Activated CD8-positive, alpha-beta T cell treated with anti-CD3 and anti-CD28 coated beads, Interleukin-2, amount 10 ng/mL, durations not matched to agents 7 days and 5 days (primary cell): Measurements from ENCODE around the gene C4orf50. TPM values are rescaled to one million over a fixed set of nuclear protein-coding genes. Genes with fewer than 3 reads are reported as not detected.

Experiments
- ATAC-seq: fragments of 150-1000 bp; cut with Tn5 transposase; one replicate; pipeline ENCODE4 v1.10.0; 2021; ENCODE audit warnings: moderate library complexity
- CTCF ChIA-PET: fragments of 350-600 bp; sonication (Branson Sonifier 250); formaldehyde crosslinking; loops from one replicate; lab custom pipeline; 2021; ENCODE audit warnings: antibody characterized with exemption; lab: Charles Lee
- POLR2A ChIA-PET: fragments of 350-600 bp; sonication (Branson Sonifier 250); formaldehyde crosslinking; loops from one replicate; lab custom pipeline; 2021; ENCODE audit warnings: antibody characterized with exemption; lab: Charles Lee
- DNase-seq: peaks from one replicate; pipeline ENCODE4 v3.0.0-alpha.2; 2020
- H3K27ac Mint-ChIP-seq: one replicate; pipeline ENCODE4 v1.8.0; 2021; ENCODE audit warnings: mild to moderate bottlenecking, mixed read lengths
- H3K27me3 Mint-ChIP-seq: one replicate; pipeline ENCODE4 v1.8.0; 2021; ENCODE audit warnings: low read depth, mixed read lengths
- H3K36me3 Mint-ChIP-seq: one replicate; pipeline ENCODE4 v1.8.0; 2021; ENCODE audit warnings: low read depth, mixed read lengths
- H3K4me1 Mint-ChIP-seq: one replicate; pipeline ENCODE4 v1.8.0; 2021; ENCODE audit warnings: low read depth, mixed read lengths
- H3K4me3 Mint-ChIP-seq: one replicate; pipeline ENCODE4 v1.8.0; 2021; ENCODE audit warnings: mild to moderate bottlenecking, mixed read lengths
- H3K9me3 Mint-ChIP-seq: one replicate; pipeline ENCODE4 v1.8.0; 2022; ENCODE audit warnings: mixed read lengths; ENCODE audit not compliant: insufficient read depth
- total RNA-seq, 2 experiments: library from RNA; stranded (reverse); gene quantifications; one replicate each; pipeline ENCODE4 v1.2.3, GENCODE V29; 2021

Gene C4orf50
- total RNA-seq = under 1 TPM; 0.13 to 0.24 TPM

GRCh38 chr4:6018331-6018730, at the start of gene C4orf50:
TSS of gene C4orf50 (minus strand) at chr4:6018431.
- DNase-seq (no peak), ATAC-seq (no peak)
- H3K27me3 Mint-ChIP-seq = no peaks in the 10 kb centered on the region
- H3K27ac Mint-ChIP-seq = no peak within 1 kb of the TSS
- H3K4me1 Mint-ChIP-seq = no peaks in the 10 kb centered on the region
- no peaks in the 10 kb centered on the region for H3K9me3 Mint-ChIP-seq
- H3K36me3 Mint-ChIP-seq = no peaks in the 10 kb centered on the region
- CTCF ChIA-PET = interaction anchor here (1.2 to 1.6 kb wide), 2 partner anchors 19 to 310 kb away, joined by 3 to 4 read pairs; no protein-coding TSS in a partner anchor
- POLR2A ChIA-PET = no interaction called here
- H3K4me3 Mint-ChIP-seq = no peak within 1 kb of the TSS

GRCh38 chr4:6065934-6066590, 47.8 kb upstream of the C4orf50 start:
- H3K9me3 Mint-ChIP-seq = peaks cover 7% of the 10 kb centered on the region
- no peaks in the 10 kb centered on the region for H3K4me1 Mint-ChIP-seq
- ChIA-PET POLR2A (no interaction called here), CTCF (no interaction called here)
- no peak overlapping the region for H3K4me3 Mint-ChIP-seq
- no peaks in the 10 kb centered on the region for H3K27me3 Mint-ChIP-seq
- H3K27ac Mint-ChIP-seq = no peak overlapping the region
- no peak for DNase-seq
- no peak for ATAC-seq
- H3K36me3 Mint-ChIP-seq = peaks cover 11% of the 10 kb centered on the region

GRCh38 chr4:6065166-6065565, 46.9 kb upstream of the C4orf50 start:
- no peak for ATAC-seq
- CTCF ChIA-PET = no interaction called here
- Mint-ChIP-seq H3K4me3 (no peak overlapping the region), H3K36me3 (peaks cover 20% of the 10 kb centered on the region), H3K4me1 (no peaks in the 10 kb centered on the region), H3K27me3 (no peaks in the 10 kb centered on the region), H3K9me3 (peaks cover 9% of the 10 kb centered on the region), H3K27ac (no peak overlapping the region)
- DNase-seq = no peak
- POLR2A ChIA-PET = no interaction called here

- POLR2A ChIA-PET = no interaction called here
- DNase-seq = no peak
- no peak overlapping the region for H3K27ac Mint-ChIP-seq
- CTCF ChIA-PET = no interaction called here
- H3K27me3 Mint-ChIP-seq = no peaks in the 10 kb centered on the region
- no peak overlapping the region for H3K4me3 Mint-ChIP-seq
- H3K36me3 Mint-ChIP-seq = peaks cover 27% of the 10 kb centered on the region
- H3K9me3 Mint-ChIP-seq = peaks cover 10% of the 10 kb centered on the region
- H3K4me1 Mint-ChIP-seq = no peaks in the 10 kb centered on the region
- no peak for ATAC-seq
Observed at GRCh38 chr4:6064383-6064782, 46.2 kb upstream of the C4orf50 start.

- Mint-ChIP-seq H3K4me3 (no peak overlapping the region), H3K4me1 (no peaks in the 10 kb centered on the region), H3K27ac (no peak overlapping the region), H3K27me3 (no peaks in the 10 kb centered on the region), H3K9me3 (peaks cover 15% of the 10 kb centered on the region), H3K36me3 (peaks cover 32% of the 10 kb centered on the region)
- ChIA-PET CTCF (no interaction called here), POLR2A (no interaction called here)
- DNase-seq (no peak), ATAC-seq (no peak)
Observed at GRCh38 chr4:6063684-6064083, 45.5 kb upstream of the C4orf50 start.

- POLR2A ChIA-PET = no interaction called here
- no peaks in the 10 kb centered on the region for H3K4me1 Mint-ChIP-seq
- no peaks in the 10 kb centered on the region for H3K27me3 Mint-ChIP-seq
- peaks cover 21% of the 10 kb centered on the region for H3K9me3 Mint-ChIP-seq
- no peak overlapping the region for H3K27ac Mint-ChIP-seq
- no peak overlapping the region for H3K4me3 Mint-ChIP-seq
- DNase-seq = no peak
- ATAC-seq = no peak
- CTCF ChIA-PET = no interaction called here
- H3K36me3 Mint-ChIP-seq = peaks cover 38% of the 10 kb centered on the region
Observed at GRCh38 chr4:6062133-6062532, 43.9 kb upstream of the C4orf50 start.

- no peaks in the 10 kb centered on the region for H3K27me3 Mint-ChIP-seq
- no peaks in the 10 kb centered on the region for H3K4me1 Mint-ChIP-seq
- H3K36me3 Mint-ChIP-seq = peaks cover 42% of the 10 kb centered on the region
- POLR2A ChIA-PET = no interaction called here
- DNase-seq (no peak), ATAC-seq (no peak)
- CTCF ChIA-PET = no interaction called here
- peaks cover 21% of the 10 kb centered on the region for H3K9me3 Mint-ChIP-seq
- H3K4me3 Mint-ChIP-seq = no peak overlapping the region
- no peak overlapping the region for H3K27ac Mint-ChIP-seq
Observed at GRCh38 chr4:6059375-6059805, 41.2 kb upstream of the C4orf50 start.

- no peak overlapping the region for H3K4me3 Mint-ChIP-seq
- H3K27me3 Mint-ChIP-seq = no peaks in the 10 kb centered on the region
- H3K36me3 Mint-ChIP-seq = peaks cover 42% of the 10 kb centered on the region
- CTCF ChIA-PET = no interaction called here
- DNase-seq (no peak), ATAC-seq (no peak)
- POLR2A ChIA-PET = no interaction called here
- no peak overlapping the region for H3K27ac Mint-ChIP-seq
- peaks cover 21% of the 10 kb centered on the region for H3K9me3 Mint-ChIP-seq
- no peaks in the 10 kb centered on the region for H3K4me1 Mint-ChIP-seq
Observed at GRCh38 chr4:6058531-6059374, 40.5 kb upstream of the C4orf50 start.

GRCh38 chr4:6056976-6057766, 38.9 kb upstream of the C4orf50 start:
- ATAC-seq = no peak
- Mint-ChIP-seq H3K27ac (no peak overlapping the region), H3K9me3 (peaks cover 21% of the 10 kb centered on the region), H3K27me3 (no peaks in the 10 kb centered on the region), H3K36me3 (peaks cover 39% of the 10 kb centered on the region), H3K4me3 (no peak overlapping the region), H3K4me1 (no peaks in the 10 kb centered on the region)
- ChIA-PET CTCF (no interaction called here), POLR2A (no interaction called here)
- DNase-seq = no peak

- H3K27ac Mint-ChIP-seq = no peak overlapping the region
- no peaks in the 10 kb centered on the region for H3K27me3 Mint-ChIP-seq
- H3K4me1 Mint-ChIP-seq = no peaks in the 10 kb centered on the region
- H3K36me3 Mint-ChIP-seq = peaks cover 25% of the 10 kb centered on the region
- DNase-seq = no peak
- no peak overlapping the region for H3K4me3 Mint-ChIP-seq
- ChIA-PET POLR2A (no interaction called here), CTCF (no interaction called here)
- peaks cover 14% of the 10 kb centered on the region for H3K9me3 Mint-ChIP-seq
- ATAC-seq = no peak
Observed at GRCh38 chr4:6055436-6055835, 37.2 kb upstream of the C4orf50 start.

- no peak overlapping the region for H3K4me3 Mint-ChIP-seq
- ChIA-PET CTCF (no interaction called here), POLR2A (no interaction called here)
- H3K36me3 Mint-ChIP-seq = peaks cover 20% of the 10 kb centered on the region
- H3K27ac Mint-ChIP-seq = no peak overlapping the region
- H3K27me3 Mint-ChIP-seq = no peaks in the 10 kb centered on the region
- no peaks in the 10 kb centered on the region for H3K4me1 Mint-ChIP-seq
- no peak for ATAC-seq
- peaks cover 11% of the 10 kb centered on the region for H3K9me3 Mint-ChIP-seq
- DNase-seq = no peak
Observed at GRCh38 chr4:6055030-6055429, 36.8 kb upstream of the C4orf50 start.
